ENCODE data around the gene THBS4.

The THBS4 gene

DNA sequence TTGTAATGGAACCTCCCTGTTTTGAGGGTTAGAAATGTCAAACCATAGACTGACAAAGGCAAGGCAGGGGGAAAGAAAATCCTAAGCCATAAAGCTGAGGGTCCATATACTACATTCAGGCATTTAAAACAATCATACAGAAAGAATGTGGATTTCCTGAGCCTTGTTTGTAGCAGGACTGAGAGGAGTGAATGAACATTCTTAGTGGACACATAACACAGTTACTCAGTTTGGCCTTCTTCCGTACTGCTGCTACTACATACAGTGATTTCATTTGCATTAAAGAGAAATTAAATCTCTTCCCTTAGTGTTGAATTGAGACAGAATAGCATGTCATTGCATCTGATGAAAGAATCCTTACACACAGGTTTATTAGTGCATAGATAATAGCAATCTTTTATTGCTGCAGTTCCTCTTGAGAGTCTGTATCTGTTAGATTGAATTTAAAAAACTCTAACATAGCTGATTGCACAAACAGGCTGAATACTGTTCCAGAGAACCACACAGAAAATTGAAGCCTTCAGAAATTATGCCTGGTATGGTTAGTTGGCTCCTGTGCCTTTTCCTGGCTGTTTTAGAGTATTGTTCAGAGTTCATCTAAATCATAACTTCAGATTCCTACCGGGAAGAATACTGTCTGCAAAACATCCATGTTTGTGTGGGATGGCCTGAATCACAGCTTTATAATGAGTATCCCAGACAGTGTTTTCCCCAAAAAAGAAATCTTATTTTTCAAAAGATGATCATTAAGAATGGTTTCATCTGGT lies 42.1 kb upstream of the THBS4 start:
- H2AFZ ChIP-seq: no peak overlapping the region
- H3K4me2 ChIP-seq (ENCODE audit: low read length): no peak overlapping the region
- TF ChIP-seq, protein P1, sequence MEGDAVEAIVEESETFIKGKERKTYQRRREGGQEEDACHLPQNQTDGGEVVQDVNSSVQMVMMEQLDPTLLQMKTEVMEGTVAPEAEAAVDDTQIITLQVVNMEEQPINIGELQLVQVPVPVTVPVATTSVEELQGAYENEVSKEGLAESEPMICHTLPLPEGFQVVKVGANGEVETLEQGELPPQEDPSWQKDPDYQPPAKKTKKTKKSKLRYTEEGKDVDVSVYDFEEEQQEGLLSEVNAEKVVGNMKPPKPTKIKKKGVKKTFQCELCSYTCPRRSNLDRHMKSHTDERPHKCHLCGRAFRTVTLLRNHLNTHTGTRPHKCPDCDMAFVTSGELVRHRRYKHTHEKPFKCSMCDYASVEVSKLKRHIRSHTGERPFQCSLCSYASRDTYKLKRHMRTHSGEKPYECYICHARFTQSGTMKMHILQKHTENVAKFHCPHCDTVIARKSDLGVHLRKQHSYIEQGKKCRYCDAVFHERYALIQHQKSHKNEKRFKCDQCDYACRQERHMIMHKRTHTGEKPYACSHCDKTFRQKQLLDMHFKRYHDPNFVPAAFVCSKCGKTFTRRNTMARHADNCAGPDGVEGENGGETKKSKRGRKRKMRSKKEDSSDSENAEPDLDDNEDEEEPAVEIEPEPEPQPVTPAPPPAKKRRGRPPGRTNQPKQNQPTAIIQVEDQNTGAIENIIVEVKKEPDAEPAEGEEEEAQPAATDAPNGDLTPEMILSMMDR (IDR thresholded peaks at IDR 0.05): no peak
- peaks cover 9% of the 10 kb centered on the region for H3K4me1 ChIP-seq
- H3K36me3 ChIP-seq (ENCODE audit: control insufficient read depth, insufficient read depth, low read length): no peaks in the 10 kb centered on the region
- no peak overlapping the region for H3K9ac ChIP-seq
- H3K9me3 ChIP-seq (ENCODE audit: control insufficient read depth, low read length): no peaks in the 10 kb centered on the region
- no peak overlapping the region for H3K4me3 ChIP-seq (ENCODE audit: low read depth, low read length)
- no peaks in the 10 kb centered on the region for H3K27me3 ChIP-seq (ENCODE audit: control insufficient read depth, insufficient read depth, low read length)
- H3K27ac ChIP-seq: no peak overlapping the region
- H3K79me2 ChIP-seq: no peaks in the 10 kb centered on the region

DNA sequence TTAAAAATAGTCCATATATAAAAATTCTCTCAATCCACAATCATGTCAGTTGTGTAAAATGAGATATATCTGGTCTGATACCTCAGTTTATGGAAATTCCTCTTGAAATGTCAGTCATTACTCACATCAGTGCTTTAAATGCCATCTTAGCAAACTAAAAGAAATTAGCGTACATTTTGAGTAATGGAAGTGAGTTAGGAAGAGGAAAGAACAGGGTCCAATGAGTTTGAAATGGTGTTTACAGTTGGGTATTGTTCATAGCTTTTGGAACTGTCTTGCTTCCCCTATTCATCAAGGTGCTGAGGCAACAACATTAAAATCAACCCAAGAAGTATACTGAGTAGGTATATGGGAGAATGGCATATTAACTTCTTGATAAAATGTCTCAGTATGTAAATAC lies 35.4 kb upstream of the THBS4 start:
- H3K36me3 ChIP-seq (ENCODE audit: control insufficient read depth, insufficient read depth, low read length): no peaks in the 10 kb centered on the region
- H3K9me3 ChIP-seq (ENCODE audit: control insufficient read depth, low read length): no peaks in the 10 kb centered on the region
- TF ChIP-seq, protein P1 (IDR thresholded peaks at IDR 0.05): no peak

DNA sequence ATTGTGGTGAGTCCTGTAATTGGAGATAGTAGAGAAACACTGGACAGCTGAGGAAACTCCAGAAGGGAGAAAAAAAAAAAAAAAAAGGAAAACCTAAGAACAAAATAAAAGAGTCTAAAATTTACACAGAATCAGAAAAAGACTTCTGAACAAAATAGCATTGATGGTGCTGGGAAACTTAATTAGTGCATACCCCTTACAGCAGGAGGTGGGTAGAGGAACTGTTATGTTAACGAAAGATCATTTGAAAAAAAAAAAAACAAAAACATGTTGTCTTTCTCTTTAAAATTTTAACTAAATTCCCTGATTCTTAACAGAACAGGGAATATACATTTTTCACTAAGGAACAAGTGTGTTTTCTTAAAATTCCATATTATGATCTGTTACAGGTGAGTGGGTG lies 32.5 kb upstream of the THBS4 start:
- no peak overlapping the region for H2AFZ ChIP-seq

More for the DNA sequence above, 35.4 kb upstream of the THBS4 start:
- Histone ChIP-seq H3K4me1 (no peaks in the 10 kb centered on the region), H3K27me3 (ENCODE audit: control insufficient read depth, insufficient read depth, low read length) (no peaks in the 10 kb centered on the region), H2AFZ (no peak overlapping the region), H3K27ac (no peak overlapping the region), H3K4me2 (ENCODE audit: low read length) (no peak overlapping the region), H3K79me2 (no peaks in the 10 kb centered on the region), H3K4me3 (ENCODE audit: low read depth, low read length) (no peak overlapping the region), H3K9ac (no peak overlapping the region)

DNA sequence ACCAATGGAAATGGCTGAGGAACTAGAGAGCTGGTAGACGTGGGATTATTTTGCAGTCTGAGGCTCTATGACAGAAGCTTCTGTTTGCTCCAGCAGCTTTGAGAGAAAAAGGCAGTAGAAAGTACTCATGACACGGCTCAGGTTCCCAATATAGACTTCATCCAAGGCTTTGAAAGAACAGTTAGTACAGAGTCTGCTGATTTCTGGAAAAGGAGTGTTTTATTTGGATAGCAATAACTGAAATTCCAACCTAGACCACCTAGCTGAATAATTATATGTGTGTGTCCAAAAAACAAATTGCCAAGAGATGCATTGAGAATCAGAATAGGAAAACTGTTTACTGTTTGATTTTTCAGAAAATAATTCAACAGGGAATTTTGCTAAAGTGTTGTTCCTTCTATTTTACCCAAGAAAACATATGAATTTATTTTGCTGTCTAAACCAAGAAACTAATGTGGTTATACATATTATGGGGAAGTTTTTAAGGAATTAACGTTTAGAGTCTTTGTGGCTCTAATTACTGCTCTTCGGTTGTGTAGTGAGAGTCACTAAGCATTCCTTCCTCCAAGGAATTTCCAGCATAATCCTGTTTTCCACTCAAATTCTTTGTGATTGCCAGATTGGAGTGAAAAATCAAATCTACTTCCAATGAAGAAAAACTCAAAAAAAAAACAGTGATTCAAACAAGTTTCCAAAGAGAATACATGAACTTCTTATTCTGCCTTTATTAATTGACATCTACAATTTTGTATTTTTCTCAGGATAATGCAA lies 26.0 kb upstream of the THBS4 start:
- H3K4me2 ChIP-seq (ENCODE audit: low read length): no peak overlapping the region
- no peaks in the 10 kb centered on the region for H3K36me3 ChIP-seq (ENCODE audit: control insufficient read depth, insufficient read depth, low read length)
- TF ChIP-seq, protein P1 (IDR thresholded peaks at IDR 0.05): no peak
- no peaks in the 10 kb centered on the region for H3K27me3 ChIP-seq (ENCODE audit: control insufficient read depth, insufficient read depth, low read length)
- H3K27ac ChIP-seq: no peak overlapping the region
- H3K4me3 ChIP-seq (ENCODE audit: low read depth, low read length): no peak overlapping the region
- no peak overlapping the region for H3K9ac ChIP-seq
- no peaks in the 10 kb centered on the region for H3K9me3 ChIP-seq (ENCODE audit: control insufficient read depth, low read length)
- no peaks in the 10 kb centered on the region for H3K4me1 ChIP-seq
- no peak overlapping the region for H2AFZ ChIP-seq
- no peaks in the 10 kb centered on the region for H3K79me2 ChIP-seq

More for the DNA sequence above, 32.5 kb upstream of the THBS4 start:
- no peaks in the 10 kb centered on the region for H3K4me1 ChIP-seq
- H3K27ac ChIP-seq: no peak overlapping the region
- H3K36me3 ChIP-seq (ENCODE audit: control insufficient read depth, insufficient read depth, low read length): no peaks in the 10 kb centered on the region
- no peak overlapping the region for H3K9ac ChIP-seq
- no peak overlapping the region for H3K4me2 ChIP-seq (ENCODE audit: low read length)
- no peaks in the 10 kb centered on the region for H3K9me3 ChIP-seq (ENCODE audit: control insufficient read depth, low read length)
- TF ChIP-seq, protein P1 (IDR thresholded peaks at IDR 0.05): no peak
- H3K4me3 ChIP-seq (ENCODE audit: low read depth, low read length): no peak overlapping the region
- no peaks in the 10 kb centered on the region for H3K27me3 ChIP-seq (ENCODE audit: control insufficient read depth, insufficient read depth, low read length)
- H3K79me2 ChIP-seq: no peaks in the 10 kb centered on the region
